ENCODE data around the gene RNF130. TPM values are rescaled to one million over a fixed set of nuclear protein-coding genes. Genes with fewer than 3 reads are reported as not detected.
A peak's percentile ranks its signal among the peaks of the same experiment; 100 is the strongest.

RNF130 gene
- total and polyA plus RNA-seq, 9 of the 15 experiments (the other 6 are each of a cell fraction or from before 2014, with no cell fraction given): 5.8 to 39.4 (median 27.1) TPM

DNA sequence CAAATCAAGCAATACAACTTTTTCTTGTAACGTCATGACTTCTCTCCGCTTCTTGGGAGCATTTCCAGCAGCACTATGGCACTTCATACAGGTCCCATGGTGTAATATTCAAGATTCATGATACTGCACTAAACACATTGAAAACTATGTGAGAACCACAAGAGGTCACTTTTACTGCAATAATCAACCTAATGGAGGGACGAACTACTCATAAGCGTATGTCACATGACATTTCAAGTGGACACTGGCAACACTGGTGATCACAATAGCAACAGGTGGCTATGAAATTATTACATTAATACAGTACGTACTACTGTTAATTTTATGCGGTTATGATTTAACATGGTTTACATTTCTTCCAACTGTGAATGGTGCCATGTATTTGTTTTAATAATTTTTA lies 85.2 kb downstream of the RNF130 start (continued):
- no peak for TF ChIP-seq HDAC6 (IDR thresholded peaks at IDR 0.05; ENCODE audit: low read depth, low read length)
- TF ChIP-seq ASH1L (IDR thresholded peaks at IDR 0.05; ENCODE audit: borderline replicate concordance, low read depth, partially characterized antibody): no peak
- TF ChIP-seq, protein P1, sequence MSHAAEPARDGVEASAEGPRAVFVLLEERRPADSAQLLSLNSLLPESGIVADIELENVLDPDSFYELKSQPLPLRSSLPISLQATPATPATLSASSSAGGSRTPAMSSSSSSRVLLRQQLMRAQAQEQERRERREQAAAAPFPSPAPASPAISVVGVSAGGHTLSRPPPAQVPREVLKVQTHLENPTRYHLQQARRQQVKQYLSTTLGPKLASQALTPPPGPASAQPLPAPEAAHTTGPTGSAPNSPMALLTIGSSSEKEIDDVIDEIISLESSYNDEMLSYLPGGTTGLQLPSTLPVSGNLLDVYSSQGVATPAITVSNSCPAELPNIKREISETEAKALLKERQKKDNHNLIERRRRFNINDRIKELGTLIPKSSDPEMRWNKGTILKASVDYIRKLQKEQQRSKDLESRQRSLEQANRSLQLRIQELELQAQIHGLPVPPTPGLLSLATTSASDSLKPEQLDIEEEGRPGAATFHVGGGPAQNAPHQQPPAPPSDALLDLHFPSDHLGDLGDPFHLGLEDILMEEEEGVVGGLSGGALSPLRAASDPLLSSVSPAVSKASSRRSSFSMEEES (CRISPR knock-in tag; IDR thresholded peaks at IDR 0.05): peak; percentile 90
- TF ChIP-seq, protein P2, sequence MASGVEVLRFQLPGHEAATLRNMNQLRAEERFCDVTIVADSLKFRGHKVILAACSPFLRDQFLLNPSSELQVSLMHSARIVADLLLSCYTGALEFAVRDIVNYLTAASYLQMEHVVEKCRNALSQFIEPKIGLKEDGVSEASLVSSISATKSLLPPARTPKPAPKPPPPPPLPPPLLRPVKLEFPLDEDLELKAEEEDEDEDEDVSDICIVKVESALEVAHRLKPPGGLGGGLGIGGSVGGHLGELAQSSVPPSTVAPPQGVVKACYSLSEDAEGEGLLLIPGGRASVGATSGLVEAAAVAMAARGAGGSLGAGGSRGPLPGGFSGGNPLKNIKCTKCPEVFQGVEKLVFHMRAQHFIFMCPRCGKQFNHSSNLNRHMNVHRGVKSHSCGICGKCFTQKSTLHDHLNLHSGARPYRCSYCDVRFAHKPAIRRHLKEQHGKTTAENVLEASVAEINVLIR (CRISPR knock-in tag; IDR thresholded peaks at IDR 0.05): no peak
- no peak for TF ChIP-seq ZFP30 (CRISPR knock-in tag; IDR thresholded peaks at IDR 0.05; ENCODE audit: borderline replicate concordance)
- no peak for TF ChIP-seq CHD4 (IDR thresholded peaks at IDR 0.05; ENCODE audit: insufficient read depth, insufficient replicate concordance, low read depth, low read length, poor library complexity, severe bottlenecking)
- no peak for TF ChIP-seq STAG1 (CRISPR knock-in tag; IDR thresholded peaks at IDR 0.05; ENCODE audit: borderline replicate concordance)
- TF ChIP-seq, protein P3, sequence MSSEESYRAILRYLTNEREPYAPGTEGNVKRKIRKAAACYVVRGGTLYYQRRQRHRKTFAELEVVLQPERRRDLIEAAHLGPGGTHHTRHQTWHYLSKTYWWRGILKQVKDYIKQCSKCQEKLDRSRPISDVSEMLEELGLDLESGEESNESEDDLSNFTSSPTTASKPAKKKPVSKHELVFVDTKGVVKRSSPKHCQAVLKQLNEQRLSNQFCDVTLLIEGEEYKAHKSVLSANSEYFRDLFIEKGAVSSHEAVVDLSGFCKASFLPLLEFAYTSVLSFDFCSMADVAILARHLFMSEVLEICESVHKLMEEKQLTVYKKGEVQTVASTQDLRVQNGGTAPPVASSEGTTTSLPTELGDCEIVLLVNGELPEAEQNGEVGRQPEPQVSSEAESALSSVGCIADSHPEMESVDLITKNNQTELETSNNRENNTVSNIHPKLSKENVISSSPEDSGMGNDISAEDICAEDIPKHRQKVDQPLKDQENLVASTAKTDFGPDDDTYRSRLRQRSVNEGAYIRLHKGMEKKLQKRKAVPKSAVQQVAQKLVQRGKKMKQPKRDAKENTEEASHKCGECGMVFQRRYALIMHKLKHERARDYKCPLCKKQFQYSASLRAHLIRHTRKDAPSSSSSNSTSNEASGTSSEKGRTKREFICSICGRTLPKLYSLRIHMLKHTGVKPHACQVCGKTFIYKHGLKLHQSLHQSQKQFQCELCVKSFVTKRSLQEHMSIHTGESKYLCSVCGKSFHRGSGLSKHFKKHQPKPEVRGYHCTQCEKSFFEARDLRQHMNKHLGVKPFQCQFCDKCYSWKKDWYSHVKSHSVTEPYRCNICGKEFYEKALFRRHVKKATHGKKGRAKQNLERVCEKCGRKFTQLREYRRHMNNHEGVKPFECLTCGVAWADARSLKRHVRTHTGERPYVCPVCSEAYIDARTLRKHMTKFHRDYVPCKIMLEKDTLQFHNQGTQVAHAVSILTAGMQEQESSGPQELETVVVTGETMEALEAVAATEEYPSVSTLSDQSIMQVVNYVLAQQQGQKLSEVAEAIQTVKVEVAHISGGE (CRISPR knock-in tag; IDR thresholded peaks at IDR 0.05): no peak
- TF ChIP-seq, protein P4, sequence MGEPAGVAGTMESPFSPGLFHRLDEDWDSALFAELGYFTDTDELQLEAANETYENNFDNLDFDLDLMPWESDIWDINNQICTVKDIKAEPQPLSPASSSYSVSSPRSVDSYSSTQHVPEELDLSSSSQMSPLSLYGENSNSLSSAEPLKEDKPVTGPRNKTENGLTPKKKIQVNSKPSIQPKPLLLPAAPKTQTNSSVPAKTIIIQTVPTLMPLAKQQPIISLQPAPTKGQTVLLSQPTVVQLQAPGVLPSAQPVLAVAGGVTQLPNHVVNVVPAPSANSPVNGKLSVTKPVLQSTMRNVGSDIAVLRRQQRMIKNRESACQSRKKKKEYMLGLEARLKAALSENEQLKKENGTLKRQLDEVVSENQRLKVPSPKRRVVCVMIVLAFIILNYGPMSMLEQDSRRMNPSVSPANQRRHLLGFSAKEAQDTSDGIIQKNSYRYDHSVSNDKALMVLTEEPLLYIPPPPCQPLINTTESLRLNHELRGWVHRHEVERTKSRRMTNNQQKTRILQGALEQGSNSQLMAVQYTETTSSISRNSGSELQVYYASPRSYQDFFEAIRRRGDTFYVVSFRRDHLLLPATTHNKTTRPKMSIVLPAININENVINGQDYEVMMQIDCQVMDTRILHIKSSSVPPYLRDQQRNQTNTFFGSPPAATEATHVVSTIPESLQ (CRISPR knock-in tag; IDR thresholded peaks at IDR 0.05): no peak
- TF ChIP-seq ZNF75A (CRISPR knock-in tag; IDR thresholded peaks at IDR 0.05): no peak
- no peak for TF ChIP-seq CREBBP (IDR thresholded peaks at IDR 0.05; ENCODE audit: low read depth, low read length)
- TF ChIP-seq ZNF263 (CRISPR knock-in tag; IDR thresholded peaks at IDR 0.05; ENCODE audit: borderline replicate concordance): no peak
- TF ChIP-seq ZFP1 (CRISPR knock-in tag; IDR thresholded peaks at IDR 0.05): no peak
- TF ChIP-seq POLR2A (conservative IDR thresholded peaks at IDR 0.05): no peak
- TF ChIP-seq, protein P5, sequence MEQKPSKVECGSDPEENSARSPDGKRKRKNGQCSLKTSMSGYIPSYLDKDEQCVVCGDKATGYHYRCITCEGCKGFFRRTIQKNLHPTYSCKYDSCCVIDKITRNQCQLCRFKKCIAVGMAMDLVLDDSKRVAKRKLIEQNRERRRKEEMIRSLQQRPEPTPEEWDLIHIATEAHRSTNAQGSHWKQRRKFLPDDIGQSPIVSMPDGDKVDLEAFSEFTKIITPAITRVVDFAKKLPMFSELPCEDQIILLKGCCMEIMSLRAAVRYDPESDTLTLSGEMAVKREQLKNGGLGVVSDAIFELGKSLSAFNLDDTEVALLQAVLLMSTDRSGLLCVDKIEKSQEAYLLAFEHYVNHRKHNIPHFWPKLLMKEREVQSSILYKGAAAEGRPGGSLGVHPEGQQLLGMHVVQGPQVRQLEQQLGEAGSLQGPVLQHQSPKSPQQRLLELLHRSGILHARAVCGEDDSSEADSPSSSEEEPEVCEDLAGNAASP (IDR thresholded peaks at IDR 0.05): no peak
